ENCODE measurements around the gene UMODL1. TPM values are rescaled to one million over a fixed set of nuclear protein-coding genes. Genes with fewer than 3 reads are reported as not detected.

The UMODL1 gene
- total RNA-seq, 1 donor from 2014 or later = not detected

GRCh38 chr21:42066521-42066920 is 4.6 kb upstream of the UMODL1 start:
- no peak for TF ChIP-seq CTCF (IDR thresholded peaks at IDR 0.05; ENCODE audit: unreplicated experiment)
- no peaks in the 10 kb centered on the region for H3K9me3 Mint-ChIP-seq
- peaks cover 5% of the 10 kb centered on the region for H3K27me3 Mint-ChIP-seq (ENCODE audit: low read depth)
- peaks cover 3% of the 10 kb centered on the region for H3K4me1 Mint-ChIP-seq
- H3K36me3 Mint-ChIP-seq = no peaks in the 10 kb centered on the region
- no peak for DNase-seq (ENCODE audit: low spot score in 2 of 2, unreplicated experiment in 2 of 2)
- no peak overlapping the region for H3K27ac Mint-ChIP-seq
- H3K4me3 Mint-ChIP-seq = no peak overlapping the region

- H3K4me1 Mint-ChIP-seq = peaks cover 3% of the 10 kb centered on the region
Observed at GRCh38 chr21:42067531-42068255, 3.4 kb upstream of the UMODL1 start.

GRCh38 chr21:42068256-42068545 is 2.9 kb upstream of the UMODL1 start:
- Mint-ChIP-seq H3K36me3 (no peaks in the 10 kb centered on the region), H3K4me1 (peaks cover 3% of the 10 kb centered on the region), H3K9me3 (no peaks in the 10 kb centered on the region), H3K27me3 (ENCODE audit: low read depth) (peaks cover 5% of the 10 kb centered on the region), H3K4me3 (no peak overlapping the region), H3K27ac (no peak overlapping the region)
- DNase-seq (ENCODE audit: low spot score in 2 of 2, unreplicated experiment in 2 of 2) = no peak
- TF ChIP-seq CTCF (IDR thresholded peaks at IDR 0.05; ENCODE audit: unreplicated experiment) = no peak

More at GRCh38 chr21:42067531-42068255, 3.4 kb upstream of the UMODL1 start:
- Mint-ChIP-seq H3K27me3 (ENCODE audit: low read depth) (peaks cover 5% of the 10 kb centered on the region), H3K27ac (no peak overlapping the region), H3K9me3 (no peaks in the 10 kb centered on the region), H3K36me3 (no peaks in the 10 kb centered on the region), H3K4me3 (no peak overlapping the region)
- no peak for TF ChIP-seq CTCF (IDR thresholded peaks at IDR 0.05; ENCODE audit: unreplicated experiment)
- no peak for DNase-seq (ENCODE audit: low spot score in 2 of 2, unreplicated experiment in 2 of 2)

GRCh38 chr21:42068592-42068991 is 2.5 kb upstream of the UMODL1 start:
- DNase-seq (ENCODE audit: low spot score in 2 of 2, unreplicated experiment in 2 of 2) = no peak
- Mint-ChIP-seq H3K9me3 (no peaks in the 10 kb centered on the region), H3K27me3 (ENCODE audit: low read depth) (peaks cover 5% of the 10 kb centered on the region), H3K4me1 (peaks cover 3% of the 10 kb centered on the region), H3K36me3 (no peaks in the 10 kb centered on the region), H3K27ac (no peak overlapping the region), H3K4me3 (no peak overlapping the region)
- TF ChIP-seq CTCF (IDR thresholded peaks at IDR 0.05; ENCODE audit: unreplicated experiment) = no peak

- H3K36me3 Mint-ChIP-seq = no peaks in the 10 kb centered on the region
- peaks cover 5% of the 10 kb centered on the region for H3K27me3 Mint-ChIP-seq (ENCODE audit: low read depth)
- DNase-seq (ENCODE audit: low spot score in 2 of 2, unreplicated experiment in 2 of 2) = no peak
- no peak overlapping the region for H3K4me3 Mint-ChIP-seq
- TF ChIP-seq CTCF (IDR thresholded peaks at IDR 0.05; ENCODE audit: unreplicated experiment) = no peak
- no peak overlapping the region for H3K27ac Mint-ChIP-seq
- no peaks in the 10 kb centered on the region for H3K9me3 Mint-ChIP-seq
- H3K4me1 Mint-ChIP-seq = peaks cover 3% of the 10 kb centered on the region
Observed at GRCh38 chr21:42069327-42069726, 1.8 kb upstream of the UMODL1 start.

- H3K9me3 Mint-ChIP-seq = no peaks in the 10 kb centered on the region
Observed at GRCh38 chr21:42069843-42070242, 1.3 kb upstream of the UMODL1 start.

More at GRCh38 chr21:42069843-42070242, 1.3 kb upstream of the UMODL1 start:
- Mint-ChIP-seq H3K4me3 (no peak overlapping the region), H3K27ac (no peak overlapping the region), H3K36me3 (no peaks in the 10 kb centered on the region), H3K27me3 (ENCODE audit: low read depth) (peaks cover 5% of the 10 kb centered on the region), H3K4me1 (peaks cover 3% of the 10 kb centered on the region)
- DNase-seq (ENCODE audit: low spot score in 2 of 2, unreplicated experiment in 2 of 2) = no peak
- TF ChIP-seq CTCF (IDR thresholded peaks at IDR 0.05; ENCODE audit: unreplicated experiment) = no peak
